ENCODE measurements around the gene FUT9. TPM values are rescaled to one million over a fixed set of nuclear protein-coding genes. Genes with fewer than 3 reads are reported as not detected.

FUT9 gene
- total and polyA plus RNA-seq, 2 of the 8 experiments (the other 6 are each of a cell fraction or from before 2014, with no cell fraction given): 0.85 to 4.9 TPM

GRCh38 chr6:96110878-96111277 is 95.1 kb downstream of the FUT9 start:
- no peak overlapping the region for H2BK5ac ChIP-seq (ENCODE audit: low read depth, low read length)
- no peak overlapping the region for H3K56ac ChIP-seq (replicated peaks; ENCODE audit: insufficient read length, low read depth, low read length)
- no peaks in the 10 kb centered on the region for H3K79me1 ChIP-seq (ENCODE audit: low read depth, low read length)
- ChIA-PET CTCF (ENCODE audit: partially characterized antibody) (interaction anchor here (0.9 to 1.2 kb wide), 2 partner anchors 22 to 43 kb away, joined by 4 to 7 read pairs; no protein-coding TSS in a partner anchor), POLR2A (ENCODE audit: partially characterized antibody) (no interaction called here)
- H2BK20ac ChIP-seq (ENCODE audit: low read length): no peak overlapping the region
- no peak overlapping the region for H4K8ac ChIP-seq (ENCODE audit: extremely low read depth, insufficient read depth, low read length)
- DNase-seq (ENCODE audit: low read depth in 1 of 2, low spot score in 2 of 2): no peak
- no peak overlapping the region for H2BK12ac ChIP-seq (ENCODE audit: low read depth, low read length)
- H3K4me1 ChIP-seq (replicated peaks in 1 of 4; ENCODE audit: control insufficient read depth in 3 of 4, insufficient read depth in 4 of 4, low read length in 3 of 4): no peaks in the 10 kb centered on the region
- WGBS, 2 experiments (ENCODE audit: extremely low coverage in 1 of 2, insufficient coverage in 1 of 2, insufficient read length in 1 of 2, insufficient replicate concordance in 2 of 2, low coverage in 1 of 2, low lambda C conversion rate in 2 of 2, missing lambda C conversion rate in 1 of 2): 93% methylated on average over 2 of the region's 2 CpGs; no CpG with 5 or more reads in 1 of the 2 experiments
- no peaks in the 10 kb centered on the region for H3K27me3 ChIP-seq (replicated peaks in 1 of 4; ENCODE audit: control insufficient read depth in 3 of 4, extremely low read depth in 1 of 4, insufficient read depth in 3 of 4, low read length in 3 of 4)
- no peak overlapping the region for H2BK120ac ChIP-seq (replicated peaks; ENCODE audit: low read depth, low read length)
- no peak overlapping the region for H3K27ac ChIP-seq (ENCODE audit: low read depth, low read length)
- H3K4ac ChIP-seq (replicated peaks; ENCODE audit: insufficient read length, low read depth, low read length): no peak overlapping the region
- H3K23ac ChIP-seq (ENCODE audit: insufficient read length): no peak overlapping the region
- H3K4me3 ChIP-seq (ENCODE audit: extremely low read depth in 1 of 4, insufficient read depth in 2 of 4, low read depth in 3 of 4, low read length in 4 of 4): no peak overlapping the region
- no peak overlapping the region for H3K4me2 ChIP-seq (ENCODE audit: insufficient read depth in 1 of 2, low read depth in 2 of 2, low read length in 2 of 2)
- no peaks in the 10 kb centered on the region for H4K20me1 ChIP-seq (replicated peaks in 1 of 2; ENCODE audit: control insufficient read depth in 1 of 2, insufficient read depth in 2 of 2, low read length in 2 of 2)
- H3K9ac ChIP-seq (replicated peaks in 1 of 4; ENCODE audit: extremely low read depth in 1 of 4, low read depth in 3 of 4, low read length in 3 of 4): no peak overlapping the region
- H2AK5ac ChIP-seq (ENCODE audit: low read depth, low read length): no peak overlapping the region
- H2BK15ac ChIP-seq (ENCODE audit: low read length): no peak overlapping the region
- H3K23me2 ChIP-seq (ENCODE audit: low read depth, low read length): no peaks in the 10 kb centered on the region
- H3K36me3 ChIP-seq (ENCODE audit: control insufficient read depth in 2 of 4, insufficient read depth in 4 of 4, low read length in 3 of 4): no peaks in the 10 kb centered on the region
- no peak overlapping the region for H4K5ac ChIP-seq (ENCODE audit: insufficient read length, low read depth, low read length)
- H3K18ac ChIP-seq (ENCODE audit: extremely low read depth, low read length): no peak overlapping the region
- no peak overlapping the region for H4K91ac ChIP-seq (replicated peaks; ENCODE audit: insufficient read length, low read length)
- H3K14ac ChIP-seq (ENCODE audit: insufficient read length): no peak overlapping the region
- H2AFZ ChIP-seq (ENCODE audit: low read length): no peak overlapping the region
- no peaks in the 10 kb centered on the region for H3K79me2 ChIP-seq (ENCODE audit: control insufficient read depth in 1 of 2, insufficient read depth in 2 of 2, low read length in 2 of 2)
- no peak for FAIRE-seq
- H3K9me3 ChIP-seq (ENCODE audit: insufficient read depth in 2 of 2, low read depth in 1 of 2, low read length in 1 of 2): no peaks in the 10 kb centered on the region
- TF ChIP-seq EZH2 (IDR thresholded peaks at IDR 0.05; ENCODE audit: low read depth, low read length, severe bottlenecking) (no peak), RAD21 (IDR thresholded peaks at IDR 0.05 in 1 of 2, conservative IDR thresholded peaks at IDR 0.05 in 1 of 2; ENCODE audit: low read depth in 2 of 2, low read length in 2 of 2) (no peak), SP4 (IDR thresholded peaks at IDR 0.05; ENCODE audit: low read length) (no peak), SUZ12 (IDR thresholded peaks at IDR 0.05; ENCODE audit: low read length) (no peak), TEAD4 (IDR thresholded peaks at IDR 0.05; ENCODE audit: low read depth, low read length) (no peak), CTCF (IDR thresholded peaks at IDR 0.05; ENCODE audit: control extremely low read depth in 1 of 3, insufficient read depth in 1 of 3, low read depth in 1 of 3, low read length in 3 of 3) (no peak), BCL11A (IDR thresholded peaks at IDR 0.05; ENCODE audit: low read depth in 2 of 2, low read length in 2 of 2) (no peak), SIRT6 (IDR thresholded peaks at IDR 0.05; ENCODE audit: low read length) (no peak), KDM5A (IDR thresholded peaks at IDR 0.05; ENCODE audit: low read length) (no peak), ATF3 (IDR thresholded peaks at IDR 0.05; ENCODE audit: insufficient read depth, low read depth, low read length) (no peak), CBX5 (IDR thresholded peaks at IDR 0.05; ENCODE audit: low read depth, low read length) (no peak), POU5F1 (IDR thresholded peaks at IDR 0.05; ENCODE audit: low read depth, low read length) (no peak)
